PFSK-1 (cell line): Measurements from ENCODE around the gene GARIN5B.

ENCODE experiments used
- FOXP2 ChIP-seq: optimal IDR thresholded peaks from 2 replicates; pipeline ENCODE3; 2011; ENCODE audit warnings: borderline replicate concordance, control low read depth, inconsistent platforms; ENCODE audit not compliant: insufficient read depth; ENCODE audit errors: extremely low read length, extremely low read depth
- POLR2AphosphoS5 ChIP-seq: IDR thresholded peaks from 2 replicates; pipeline ENCODE4 v1.6.1; 2012; ENCODE audit warnings: low read depth, mild to moderate bottlenecking, control low read depth, low read length, moderate library complexity
- REST ChIP-seq, 2 experiments: IDR thresholded peaks; 2 replicates each; pipeline versions ENCODE4 v1.6.1 to v1.8.0; 2011 to 2012; ENCODE audit warnings: low read depth in 2 of 2, low read length in 2 of 2, control low read depth in 1 of 2, inconsistent platforms in 1 of 2, mild to moderate bottlenecking in 1 of 2, moderate library complexity in 1 of 2; ENCODE audit not compliant: insufficient read depth in 1 of 2
- SIN3A ChIP-seq: IDR thresholded peaks from 2 replicates; pipeline ENCODE4 v1.6.1; 2012; ENCODE audit warnings: mild to moderate bottlenecking, low read length, moderate library complexity, borderline replicate concordance; ENCODE audit not compliant: insufficient read depth
- TAF1 ChIP-seq: IDR thresholded peaks from 2 replicates; pipeline ENCODE4 v1.6.1; 2012; ENCODE audit warnings: low read length, control low read depth, borderline replicate concordance; ENCODE audit not compliant: insufficient read depth

GARIN5B gene

GRCh38 chr19:55360902-55361301, 2.2 kb downstream of the GARIN5B start:
- TF ChIP-seq POLR2AphosphoS5 (no peak), FOXP2 (no peak), REST (IDR thresholded peaks at IDR 0.05; ENCODE audit: insufficient read depth in 1 of 2, low read depth in 2 of 2, low read length in 2 of 2) (no peak), TAF1 (no peak), SIN3A (no peak)

GRCh38 chr19:55358943-55359908, 3.8 kb downstream of the GARIN5B start:
- TF ChIP-seq TAF1 (no peak), FOXP2 (no peak), POLR2AphosphoS5 (no peak)

GRCh38 chr19:55358493-55358892, 4.6 kb downstream of the GARIN5B start:
- TF ChIP-seq FOXP2 (no peak), REST (IDR thresholded peaks at IDR 0.05; ENCODE audit: insufficient read depth in 1 of 2, low read depth in 2 of 2, low read length in 2 of 2) (no peak), TAF1 (no peak), POLR2AphosphoS5 (no peak), SIN3A (no peak)

GRCh38 chr19:55355213-55355821, 7.7 kb downstream of the GARIN5B start:
- TF ChIP-seq REST (IDR thresholded peaks at IDR 0.05; ENCODE audit: insufficient read depth in 1 of 2, low read depth in 2 of 2, low read length in 2 of 2) (no peak), SIN3A (no peak), FOXP2 (no peak), POLR2AphosphoS5 (no peak), TAF1 (no peak)

GRCh38 chr19:55354698-55355212, 8.3 kb downstream of the GARIN5B start, which contains the start of gene COX6B2:
Gene COX6B2, minus strand, starts transcription at chr19:55354719. Its CDS starts 198 bp downstream, at chr19:55354521.
- TF ChIP-seq TAF1 = no peak
- TF ChIP-seq POLR2AphosphoS5 = no peak
- TF ChIP-seq FOXP2 = no peak
- TF ChIP-seq SIN3A = no peak
- TF ChIP-seq REST (IDR thresholded peaks at IDR 0.05; ENCODE audit: insufficient read depth in 1 of 2, low read depth in 2 of 2, low read length in 2 of 2) = no peak
